ENCODE measurements around the gene MTUS2.

- TF ChIP-seq CTCF (IDR thresholded peaks at IDR 0.05) (no peak), POLR2A (IDR thresholded peaks at IDR 0.05) (no peak)
These were observed 680.2 kb downstream of the MTUS2 start for GRCh38 chr13:29500386-29500785.
